HCT116 (cell line): ENCODE measurements around the gene GADD45G. TPM values are rescaled to one million over a fixed set of nuclear protein-coding genes. Genes with fewer than 3 reads are reported as not detected.

Experiments
- ATAC-seq: fragments of 200-7000 bp; cut with Tn5 transposase; 2 replicates; pipeline ENCODE4 v1.9.1; 2020; ENCODE audit warnings: mild to moderate bottlenecking, moderate library complexity
- BruUV-seq: library from RNA; stranded (reverse); fragments of 400-500 nt; replicated peaks from 2 replicates; lab custom pipeline; 2021; lab: Mats Ljungman, UMichigan
- CTCF ChIA-PET: fragments of 300-600 bp; sonication (Branson Sonifier 250); formaldehyde crosslinking; loops from one replicate; lab custom pipeline; 2021; ENCODE audit warnings: antibody characterized with exemption; lab: Charles Lee
- POLR2A ChIA-PET: fragments of 300-600, 350-600 bp; sonication (Branson Sonifier 250); formaldehyde crosslinking; loops from one replicate; lab custom pipeline; 2021; ENCODE audit warnings: antibody characterized with exemption; lab: Charles Lee
- RAD21 ChIA-PET, 2 experiments: fragments of 300-600 bp; sonication (Branson Sonifier 250); formaldehyde crosslinking; loops; one replicate each; lab custom pipeline; 2023; ENCODE audit warnings: low total read pairs in 2 of 2; ENCODE audit not compliant: uncharacterized antibody in 2 of 2, unreplicated experiment in 2 of 2, low non-redundant PET in 1 of 2; lab: Charles Lee
- DNase-seq: peaks from one replicate; pipeline ENCODE4 v3.0.0-alpha.2; 2010; ENCODE audit warnings: low read depth, low spot score
- H2AFZ ChIP-seq: fragments of 200-600 bp; shearing (Covaris generic), sonication (generic); 2 replicates; pipeline ENCODE4 v1.6.1; 2017; ENCODE audit warnings: low read depth, mixed run types, mixed read lengths, antibody characterized with exemption, low read length; ENCODE audit not compliant: poor library complexity, severe bottlenecking
- H3K27ac ChIP-seq: 2 replicates; pipeline ENCODE4 v1.5.1; 2012; ENCODE audit warnings: low read depth, low read length
- H3K27me3 ChIP-seq: fragments of 200-600 bp; sonication (generic); 2 replicates; pipeline ENCODE4 v1.6.1; 2016; ENCODE audit warnings: mixed run types, low read length, mixed read lengths; ENCODE audit not compliant: insufficient read depth
- H3K36me3 ChIP-seq, 2 experiments: fragments of 200-500 bp in 1 of 2; fragments of 200-600 bp in 1 of 2; sonication (Bioruptor generic) in 1 of 2; sonication (generic) in 1 of 2; 2 replicates each; pipeline versions ENCODE4 v1.5.1 to v1.6.1; 2014 to 2016; ENCODE audit warnings: low read length in 2 of 2, inconsistent platforms in 1 of 2, mixed read lengths in 1 of 2, mixed run types in 1 of 2; ENCODE audit not compliant: insufficient read depth in 2 of 2, control insufficient read depth in 1 of 2
- H3K4me1 ChIP-seq, 2 experiments: fragments of 200-600 bp in 1 of 2; sonication (generic) in 1 of 2; 2 replicates each; pipeline versions ENCODE4 v1.5.1 to v1.6.1; 2012 to 2017; ENCODE audit warnings: low read length in 2 of 2, inconsistent platforms in 1 of 2, mild to moderate bottlenecking in 1 of 2, mixed read lengths in 1 of 2, mixed run types in 1 of 2, moderate library complexity in 1 of 2; ENCODE audit not compliant: insufficient read depth in 2 of 2, control insufficient read depth in 1 of 2
- H3K4me2 ChIP-seq: fragments of 200-600 bp; sonication (generic); 2 replicates; pipeline ENCODE4 v1.6.1; 2017; ENCODE audit warnings: mixed run types, low read length, mixed read lengths
- H3K4me3 ChIP-seq, 2 experiments: fragments of 200-600 bp in 1 of 2; sonication (generic) in 1 of 2; replicated peaks in 1 of 2; 2 replicates each; pipeline ENCODE4 v1.5.1; 2011 to 2016; ENCODE audit warnings: low read length in 2 of 2, control low read depth in 1 of 2, low read depth in 1 of 2, mild to moderate bottlenecking in 1 of 2, mixed read lengths in 1 of 2, mixed run types in 1 of 2
- H3K79me2 ChIP-seq: fragments of 200-600 bp; sonication (generic); 2 replicates; pipeline ENCODE4 v1.6.1; 2017; ENCODE audit warnings: mild to moderate bottlenecking, mixed run types, low read length, moderate library complexity, mixed read lengths; ENCODE audit not compliant: insufficient read depth
- H3K9ac ChIP-seq: fragments of 200-600 bp; sonication (generic); 2 replicates; pipeline ENCODE4 v1.6.1; 2016; ENCODE audit warnings: low read length, mixed read lengths
- H3K9me2 ChIP-seq: fragments of 200-600 bp; sonication (generic), shearing (Covaris generic); 2 replicates; pipeline ENCODE4 v1.6.1; 2017; ENCODE audit warnings: mixed run types, mild to moderate bottlenecking, moderate library complexity; ENCODE audit not compliant: insufficient read depth
- H3K9me3 ChIP-seq, 2 experiments: fragments of 200-500 bp in 1 of 2; fragments of 200-600 bp in 1 of 2; sonication (Bioruptor generic) in 1 of 2; sonication (generic) in 1 of 2; 2 replicates each; pipeline ENCODE4 v1.6.1; 2014 to 2017; ENCODE audit warnings: low read length in 2 of 2, mixed read lengths in 2 of 2, inconsistent platforms in 1 of 2, low read depth in 1 of 2, mild to moderate bottlenecking in 1 of 2, mixed run types in 1 of 2, moderate library complexity in 1 of 2; ENCODE audit not compliant: control insufficient read depth in 1 of 2, insufficient read depth in 1 of 2
- H4K20me1 ChIP-seq: fragments of 200-600 bp; sonication (generic), shearing (Covaris generic); 2 replicates; pipeline ENCODE4 v1.6.1; 2017; ENCODE audit warnings: mixed run types, mild to moderate bottlenecking, moderate library complexity; ENCODE audit not compliant: insufficient read depth
- SP1 ChIP-seq: IDR thresholded peaks from 2 replicates; pipeline ENCODE4 v1.6.1; 2012; ENCODE audit warnings: low read depth
- SRF ChIP-seq: IDR thresholded peaks from 2 replicates; pipeline ENCODE4 v1.6.1; 2012; ENCODE audit warnings: low read depth
- YY1 ChIP-seq: IDR thresholded peaks from 2 replicates; pipeline ENCODE4 v1.6.1; 2011; ENCODE audit warnings: low read length, low read depth, moderate library complexity, mild to moderate bottlenecking; ENCODE audit not compliant: insufficient replicate concordance; ENCODE audit errors: extremely low read depth
- ZNF274 ChIP-seq: fragments of 200-500 bp; sonication (Bioruptor generic); IDR thresholded peaks from 2 replicates; pipeline ENCODE4 v1.6.1; 2014; ENCODE audit warnings: mild to moderate bottlenecking, low read depth, low read length, inconsistent platforms
- intact Hi-C: fragments of 100-400 bp; cut with micrococcal nuclease; formaldehyde crosslinking; loops from 2 replicates; pipeline ENCODE4 v1.10.0; 2022
- total RNA-seq: library from RNA; stranded (reverse); gene quantifications from one replicate; pipeline ENCODE4 v1.2.1, GENCODE V29; 2021; ENCODE audit not compliant: unreplicated experiment
- TF ChIP-seq, protein P1 (sequence below), 3 experiments: fragments of 200-600 bp in 1 of 3; sonication (generic) in 1 of 3; IDR thresholded peaks in 2 of 3; conservative IDR thresholded peaks in 1 of 3; 2 replicates each; pipeline ENCODE4 v1.5.1; 2012 to 2017; ENCODE audit warnings: low read depth in 2 of 3, low read length in 2 of 3, antibody characterized with exemption in 1 of 3, borderline replicate concordance in 1 of 3, control low read depth in 1 of 3, mild to moderate bottlenecking in 1 of 3, mixed read lengths in 1 of 3, mixed run types in 1 of 3, moderate library complexity in 1 of 3; ENCODE audit not compliant: insufficient read depth in 1 of 3
- TF ChIP-seq, protein P2 (sequence below): IDR thresholded peaks from 2 replicates; pipeline ENCODE4 v1.6.1; 2012

GADD45G gene
- total RNA-seq, 1 experiment from 2014 or later, result not detected

DNA sequence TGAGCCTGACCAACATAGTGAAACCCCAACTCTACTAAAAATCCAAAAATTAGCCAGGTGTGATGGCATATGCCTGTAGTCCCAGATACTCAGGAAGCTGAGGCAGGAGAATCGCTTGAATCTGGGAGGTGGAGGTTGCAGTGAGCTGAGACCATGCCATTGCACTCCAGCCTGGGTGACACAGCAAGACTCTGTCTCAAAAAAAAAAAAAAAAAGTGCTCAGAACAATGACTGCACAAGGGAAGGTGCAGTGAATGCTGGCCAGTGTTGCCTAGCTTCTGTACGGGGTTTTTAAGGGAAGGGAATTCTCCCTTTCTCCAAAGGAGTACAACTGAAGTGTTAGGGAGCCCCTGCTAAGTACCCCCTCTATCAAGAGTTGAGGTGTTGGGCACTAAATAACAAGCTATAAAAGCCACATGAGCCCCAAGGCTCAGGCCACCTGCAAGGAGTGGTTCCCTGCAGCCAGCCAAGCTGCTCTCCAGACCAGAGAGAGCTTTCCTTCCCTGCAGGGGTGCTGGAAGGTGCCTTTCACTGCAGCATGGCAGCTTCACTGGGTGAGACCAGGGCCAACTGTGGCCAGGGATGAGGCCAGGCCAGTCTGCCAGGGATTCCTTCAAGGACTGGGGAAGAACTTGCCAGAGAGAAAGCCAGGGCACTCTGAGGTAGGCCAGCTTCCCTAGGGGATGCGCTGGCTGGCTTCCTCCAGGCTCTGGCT is 14.8 kb downstream of the GADD45G start:
- Histone ChIP-seq H3K4me1 (no peaks in the 10 kb centered on the region), H3K27me3 (no peaks in the 10 kb centered on the region; the same call in 1 of the 2 replicates), H3K9me3 (no peaks in the 10 kb centered on the region), H2AFZ (no peak overlapping the region), H3K36me3 (no peaks in the 10 kb centered on the region), H3K27ac (no peak overlapping the region), H3K4me3 (no peak overlapping the region), H3K9me2 (no peaks in the 10 kb centered on the region), H4K20me1 (no peaks in the 10 kb centered on the region), H3K79me2 (no peaks in the 10 kb centered on the region), H3K4me2 (no peak overlapping the region), H3K9ac (no peak overlapping the region)
- RAD21 ChIA-PET, result no interaction called here
- DNase-seq (no peak), ATAC-seq (no peak)
- POLR2A ChIA-PET, result no interaction called here
- no TSS peak for BruUV-seq
- CTCF ChIA-PET, result no interaction called here
- intact Hi-C loops, result no loop called here
- TF ChIP-seq, protein P1, sequence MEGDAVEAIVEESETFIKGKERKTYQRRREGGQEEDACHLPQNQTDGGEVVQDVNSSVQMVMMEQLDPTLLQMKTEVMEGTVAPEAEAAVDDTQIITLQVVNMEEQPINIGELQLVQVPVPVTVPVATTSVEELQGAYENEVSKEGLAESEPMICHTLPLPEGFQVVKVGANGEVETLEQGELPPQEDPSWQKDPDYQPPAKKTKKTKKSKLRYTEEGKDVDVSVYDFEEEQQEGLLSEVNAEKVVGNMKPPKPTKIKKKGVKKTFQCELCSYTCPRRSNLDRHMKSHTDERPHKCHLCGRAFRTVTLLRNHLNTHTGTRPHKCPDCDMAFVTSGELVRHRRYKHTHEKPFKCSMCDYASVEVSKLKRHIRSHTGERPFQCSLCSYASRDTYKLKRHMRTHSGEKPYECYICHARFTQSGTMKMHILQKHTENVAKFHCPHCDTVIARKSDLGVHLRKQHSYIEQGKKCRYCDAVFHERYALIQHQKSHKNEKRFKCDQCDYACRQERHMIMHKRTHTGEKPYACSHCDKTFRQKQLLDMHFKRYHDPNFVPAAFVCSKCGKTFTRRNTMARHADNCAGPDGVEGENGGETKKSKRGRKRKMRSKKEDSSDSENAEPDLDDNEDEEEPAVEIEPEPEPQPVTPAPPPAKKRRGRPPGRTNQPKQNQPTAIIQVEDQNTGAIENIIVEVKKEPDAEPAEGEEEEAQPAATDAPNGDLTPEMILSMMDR (IDR thresholded peaks at IDR 0.05 in 2 of 3, conservative IDR thresholded peaks at IDR 0.05 in 1 of 3; ENCODE audit: borderline replicate concordance in 1 of 3, insufficient read depth in 1 of 3, low read depth in 2 of 3, low read length in 2 of 3), result no peak
- TF ChIP-seq YY1, result no peak
- TF ChIP-seq, protein P2, sequence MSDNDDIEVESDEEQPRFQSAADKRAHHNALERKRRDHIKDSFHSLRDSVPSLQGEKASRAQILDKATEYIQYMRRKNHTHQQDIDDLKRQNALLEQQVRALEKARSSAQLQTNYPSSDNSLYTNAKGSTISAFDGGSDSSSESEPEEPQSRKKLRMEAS, result no peak
- no peak for TF ChIP-seq ZNF274
- no peak for TF ChIP-seq SRF
- TF ChIP-seq SP1, result no peak
- TF ChIP-seq, all 23 proteins: peak for 0
